ENCODE results near the gene MS4A15. TPM values are rescaled to one million over a fixed set of nuclear protein-coding genes. Genes with fewer than 3 reads are reported as not detected.
A peak's percentile ranks its signal among the peaks of the same experiment; 100 is the strongest.

MS4A15 gene
- total and polyA plus RNA-seq, 10 donors: not detected

DNA sequence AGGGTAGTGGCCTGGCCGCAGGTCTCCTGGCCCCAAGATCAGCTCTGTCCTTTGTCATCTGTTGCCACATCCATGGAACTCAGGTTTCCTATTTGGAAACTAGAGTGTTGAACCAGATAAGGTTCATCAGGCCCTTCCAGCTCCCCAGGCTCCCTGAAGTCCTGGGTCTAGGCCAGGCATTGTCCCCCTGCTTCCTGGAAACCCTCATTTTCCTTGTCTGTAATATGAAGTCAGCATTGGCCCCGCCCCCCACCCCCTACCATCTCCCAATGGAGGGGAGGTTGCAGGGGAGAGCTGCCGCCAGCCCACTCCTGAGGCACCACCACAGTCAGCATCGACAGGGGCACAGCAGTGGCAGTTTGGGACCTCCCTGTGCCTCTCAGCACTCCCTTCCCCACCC is 19.5 kb downstream of the MS4A15 start:
- no peaks in the 10 kb centered on the region for H3K9me3 ChIP-seq
- intact Hi-C loops (cut with DNase I; ENCODE audit: low total_unique reads): no loop called here
- TF ChIP-seq, protein P1, sequence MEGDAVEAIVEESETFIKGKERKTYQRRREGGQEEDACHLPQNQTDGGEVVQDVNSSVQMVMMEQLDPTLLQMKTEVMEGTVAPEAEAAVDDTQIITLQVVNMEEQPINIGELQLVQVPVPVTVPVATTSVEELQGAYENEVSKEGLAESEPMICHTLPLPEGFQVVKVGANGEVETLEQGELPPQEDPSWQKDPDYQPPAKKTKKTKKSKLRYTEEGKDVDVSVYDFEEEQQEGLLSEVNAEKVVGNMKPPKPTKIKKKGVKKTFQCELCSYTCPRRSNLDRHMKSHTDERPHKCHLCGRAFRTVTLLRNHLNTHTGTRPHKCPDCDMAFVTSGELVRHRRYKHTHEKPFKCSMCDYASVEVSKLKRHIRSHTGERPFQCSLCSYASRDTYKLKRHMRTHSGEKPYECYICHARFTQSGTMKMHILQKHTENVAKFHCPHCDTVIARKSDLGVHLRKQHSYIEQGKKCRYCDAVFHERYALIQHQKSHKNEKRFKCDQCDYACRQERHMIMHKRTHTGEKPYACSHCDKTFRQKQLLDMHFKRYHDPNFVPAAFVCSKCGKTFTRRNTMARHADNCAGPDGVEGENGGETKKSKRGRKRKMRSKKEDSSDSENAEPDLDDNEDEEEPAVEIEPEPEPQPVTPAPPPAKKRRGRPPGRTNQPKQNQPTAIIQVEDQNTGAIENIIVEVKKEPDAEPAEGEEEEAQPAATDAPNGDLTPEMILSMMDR (IDR thresholded peaks at IDR 0.05 in 8 of 11, conservative IDR thresholded peaks at IDR 0.05 in 3 of 11): no peak
- TF ChIP-seq POLR2A (IDR thresholded peaks at IDR 0.05) (no peak), POLR2AphosphoS5 (IDR thresholded peaks at IDR 0.05) (no peak)

DNA sequence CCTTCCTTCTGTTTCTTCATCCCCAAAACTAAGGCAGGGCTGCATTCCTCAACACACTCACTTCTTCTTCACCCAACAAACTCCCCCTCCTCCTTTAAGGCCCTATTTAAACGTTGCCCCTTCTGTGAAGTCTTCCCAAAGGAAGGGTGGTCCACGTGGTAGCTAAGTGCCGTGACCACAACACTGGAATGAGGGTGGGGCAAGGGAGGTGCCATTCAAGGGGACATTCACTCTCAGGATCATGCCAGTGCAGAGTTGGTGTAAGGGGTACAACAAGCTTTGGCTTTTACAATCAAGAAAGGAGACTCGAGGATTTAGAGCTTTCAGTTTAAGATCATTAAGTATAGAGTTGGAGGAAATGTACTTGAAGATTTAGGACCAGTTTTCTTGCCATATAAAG is 20.4 kb downstream of the MS4A15 start:
- Histone ChIP-seq H3K9me3 (no peaks in the 10 kb centered on the region), H3K4me1 (peaks cover 0 to 12% (median 9%) of the 10 kb centered on the region in 6 donors), H3K27ac (no peak overlapping the region), H3K27me3 (replicated peaks in 1 of 7) (peaks cover 0 to 9% (median 0%) of the 10 kb centered on the region in 7 donors), H3K4me3 (no peak overlapping the region), H3K36me3 (no peaks in the 10 kb centered on the region)
- no peak for TF ChIP-seq POLR2AphosphoS5 (IDR thresholded peaks at IDR 0.05)
- no peak for TF ChIP-seq POLR2A (IDR thresholded peaks at IDR 0.05)
- TF ChIP-seq, protein P1 (IDR thresholded peaks at IDR 0.05 in 8 of 11, conservative IDR thresholded peaks at IDR 0.05 in 3 of 11): no peak
- WGBS, 5 donors: 41 to 68% (median 50%) methylated on average over 4 of the region's 4 CpGs
- no peak for DNase-seq
- intact Hi-C loops (cut with DNase I; ENCODE audit: low total_unique reads): no loop called here

More for the DNA sequence above, 19.5 kb downstream of the MS4A15 start:
- peak; percentile 43 for DNase-seq
- 79 to 90% (median 82%) methylated on average over 3 to 4 of the region's 4 CpGs for WGBS, 5 donors
- no peak overlapping the region for H3K27ac ChIP-seq
- peaks cover 0 to 12% (median 9%) of the 10 kb centered on the region in 6 donors for H3K4me1 ChIP-seq
- peaks cover 0 to 16% (median 0%) of the 10 kb centered on the region in 7 donors for H3K27me3 ChIP-seq (replicated peaks in 1 of 7)
- no peak overlapping the region for H3K4me3 ChIP-seq
- no peaks in the 10 kb centered on the region for H3K36me3 ChIP-seq

DNA sequence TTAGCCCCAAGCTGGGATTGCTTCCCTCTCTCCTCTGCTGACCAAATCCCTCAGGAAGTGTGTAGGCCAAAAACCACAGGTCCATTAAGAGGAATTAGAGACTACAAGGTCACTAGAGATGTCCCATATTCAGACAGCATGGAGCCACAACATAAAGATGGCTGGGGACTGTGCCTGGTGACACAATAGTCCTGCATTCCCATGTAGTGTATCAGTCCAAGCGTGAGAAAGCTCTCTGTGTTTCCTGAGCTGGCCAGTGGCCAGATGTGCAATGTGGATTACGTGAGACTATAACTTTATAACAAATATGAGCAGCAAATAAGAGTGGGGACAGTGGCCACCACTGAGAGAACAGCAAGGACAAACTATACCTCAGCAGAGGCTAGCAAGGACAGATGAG is 20.9 kb downstream of the MS4A15 start:
- H3K27ac ChIP-seq: no peak overlapping the region
- no peaks in the 10 kb centered on the region for H3K36me3 ChIP-seq
- 33 to 59% (median 44%) methylated on average over 2 of the region's 2 CpGs for WGBS, 5 donors
- peaks cover 0 to 12% (median 9%) of the 10 kb centered on the region in 6 donors for H3K4me1 ChIP-seq
- intact Hi-C loops (cut with DNase I; ENCODE audit: low total_unique reads): no loop called here
- no peaks in the 10 kb centered on the region for H3K9me3 ChIP-seq
- H3K4me3 ChIP-seq: no peak overlapping the region
- TF ChIP-seq POLR2A (IDR thresholded peaks at IDR 0.05) (no peak), POLR2AphosphoS5 (IDR thresholded peaks at IDR 0.05) (no peak)
- peaks cover 0 to 5% (median 0%) of the 10 kb centered on the region in 7 donors for H3K27me3 ChIP-seq (replicated peaks in 1 of 7)
- DNase-seq: peak; percentile 4

DNA sequence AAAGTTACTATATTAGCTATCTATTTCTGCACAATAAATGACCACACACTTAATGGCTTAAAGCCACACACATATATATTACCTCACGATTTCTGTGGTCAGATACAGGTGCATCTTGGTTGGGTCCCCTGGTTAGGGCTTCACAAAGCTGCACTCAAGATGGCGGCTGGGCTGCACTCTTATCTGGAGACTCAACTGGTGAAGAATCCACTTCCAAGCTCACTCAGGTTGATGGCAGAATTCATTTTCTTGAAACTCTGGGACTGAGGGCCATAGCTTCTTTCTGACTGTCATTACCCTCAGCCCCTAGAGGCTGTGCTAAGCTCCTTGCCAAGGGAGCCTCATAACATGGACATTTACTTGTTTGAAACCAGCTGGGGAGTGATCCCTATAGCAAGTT is 23.4 kb downstream of the MS4A15 start:
- no peak overlapping the region for H3K4me3 ChIP-seq
- H3K9me3 ChIP-seq: no peaks in the 10 kb centered on the region
- DNase-seq: peak; percentile 9
- no peaks in the 10 kb centered on the region for H3K36me3 ChIP-seq
- intact Hi-C loops (cut with DNase I; ENCODE audit: low total_unique reads): no loop called here
- 77 to 92% (median 81%) methylated on average over 2 of the region's 2 CpGs for WGBS, 5 donors
- peaks cover 0 to 6% (median 5%) of the 10 kb centered on the region in 6 donors for H3K4me1 ChIP-seq
- H3K27ac ChIP-seq: no peak overlapping the region
- no peaks in the 10 kb centered on the region for H3K27me3 ChIP-seq (replicated peaks in 1 of 7)
- no peak for TF ChIP-seq POLR2A (IDR thresholded peaks at IDR 0.05)
- TF ChIP-seq, protein P1 (IDR thresholded peaks at IDR 0.05 in 8 of 11, conservative IDR thresholded peaks at IDR 0.05 in 3 of 11): no peak
- TF ChIP-seq POLR2AphosphoS5 (IDR thresholded peaks at IDR 0.05): no peak

DNA sequence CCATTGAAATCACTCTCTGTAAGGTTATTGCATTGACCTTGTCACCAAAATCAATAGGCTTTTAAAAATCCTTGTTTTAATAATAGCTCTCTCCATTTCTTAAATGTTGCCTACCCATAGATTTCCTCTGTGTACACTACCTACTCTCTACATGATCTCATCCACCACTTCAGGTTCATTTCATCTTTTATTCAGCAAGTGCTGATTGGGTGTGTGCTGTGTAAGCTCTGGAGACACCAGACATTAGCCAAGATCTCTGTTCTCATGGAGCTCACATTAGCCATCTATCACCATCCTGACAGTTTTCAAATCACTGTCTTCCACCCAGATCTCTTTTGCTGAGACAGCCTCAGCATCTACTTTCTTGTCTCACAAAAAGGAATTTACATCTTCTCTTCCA is 24.1 kb downstream of the MS4A15 start:
- no peak overlapping the region for H3K27ac ChIP-seq

More for the DNA sequence above, 24.1 kb downstream of the MS4A15 start:
- Histone ChIP-seq H3K9me3 (no peaks in the 10 kb centered on the region), H3K36me3 (no peaks in the 10 kb centered on the region), H3K4me3 (no peak overlapping the region), H3K4me1 (no peaks in the 10 kb centered on the region), H3K27me3 (replicated peaks in 1 of 7) (no peaks in the 10 kb centered on the region)
- intact Hi-C loops (cut with DNase I; ENCODE audit: low total_unique reads): no loop called here
- TF ChIP-seq, protein P1 (IDR thresholded peaks at IDR 0.05 in 8 of 11, conservative IDR thresholded peaks at IDR 0.05 in 3 of 11): no peak
- TF ChIP-seq POLR2AphosphoS5 (IDR thresholded peaks at IDR 0.05) (no peak), POLR2A (IDR thresholded peaks at IDR 0.05) (no peak)
- no peak for DNase-seq
